ENCODE data around the gene FAM162A. TPM values are rescaled to one million over a fixed set of nuclear protein-coding genes. Genes with fewer than 3 reads are reported as not detected.

FAM162A gene
- total RNA-seq, 2 donors from 2014 or later, result 167 to 310 TPM

- Histone ChIP-seq H3K9ac (ENCODE audit: low read depth in 2 of 2, low read length in 2 of 2) (no peak overlapping the region), H3K9me3 (no peaks in the 10 kb centered on the region), H3K4me3 (no peak overlapping the region), H3K4me1 (no peaks in the 10 kb centered on the region), H3K27me3 (no peaks in the 10 kb centered on the region), H3K27ac (no peak overlapping the region), H3K36me3 (no peaks in the 10 kb centered on the region)
- peak; percentile 46 for TF ChIP-seq CTCF (IDR thresholded peaks at IDR 0.05)
- intact Hi-C loops (cut with DNase I), result loop anchor here (10.0 kb wide), 1 partner anchor 282 kb away; no protein-coding TSS in a partner anchor
- no peak for DNase-seq
Observed at GRCh38 chr3:122392868-122393844, 9.2 kb downstream of the FAM162A start.

- no peaks in the 10 kb centered on the region for H3K27me3 ChIP-seq
- no peaks in the 10 kb centered on the region for H3K4me1 ChIP-seq
- no peak overlapping the region for H3K4me3 ChIP-seq
- H3K27ac ChIP-seq, result no peak overlapping the region
- TF ChIP-seq CTCF (IDR thresholded peaks at IDR 0.05), result no peak
- H3K9me3 ChIP-seq, result no peaks in the 10 kb centered on the region
- H3K9ac ChIP-seq (ENCODE audit: low read depth in 2 of 2, low read length in 2 of 2), result no peak overlapping the region
- intact Hi-C loops (cut with DNase I), result loop anchor here (10.0 kb wide), 1 partner anchor 281 kb away; no protein-coding TSS in a partner anchor
- H3K36me3 ChIP-seq, result no peaks in the 10 kb centered on the region
- DNase-seq, result no peak
Observed at GRCh38 chr3:122394173-122394572, 10.2 kb downstream of the FAM162A start.

- H3K4me1 ChIP-seq, result no peaks in the 10 kb centered on the region
- no peak overlapping the region for H3K27ac ChIP-seq
- no peak for TF ChIP-seq CTCF (IDR thresholded peaks at IDR 0.05)
- H3K9me3 ChIP-seq, result no peaks in the 10 kb centered on the region
- H3K4me3 ChIP-seq, result no peak overlapping the region
- H3K27me3 ChIP-seq, result no peaks in the 10 kb centered on the region
- no peak overlapping the region for H3K9ac ChIP-seq (ENCODE audit: low read depth in 2 of 2, low read length in 2 of 2)
- no peak for DNase-seq
- intact Hi-C loops (cut with DNase I), result loop anchor here (10.0 kb wide), 1 partner anchor 279 kb away; no protein-coding TSS in a partner anchor
- no peaks in the 10 kb centered on the region for H3K36me3 ChIP-seq
Observed at GRCh38 chr3:122395582-122395981, 11.6 kb downstream of the FAM162A start.

- H3K9me3 ChIP-seq, result no peaks in the 10 kb centered on the region
- intact Hi-C loops (cut with DNase I), result loop anchor here (10.0 kb wide), 1 partner anchor 278 kb away; no protein-coding TSS in a partner anchor
- no peak overlapping the region for H3K4me3 ChIP-seq
- no peaks in the 10 kb centered on the region for H3K4me1 ChIP-seq
- no peak overlapping the region for H3K9ac ChIP-seq (ENCODE audit: low read depth in 2 of 2, low read length in 2 of 2)
- no peak for DNase-seq
- H3K36me3 ChIP-seq, result no peaks in the 10 kb centered on the region
- no peaks in the 10 kb centered on the region for H3K27me3 ChIP-seq
- H3K27ac ChIP-seq, result no peak overlapping the region
- no peak for TF ChIP-seq CTCF (IDR thresholded peaks at IDR 0.05)
Observed at GRCh38 chr3:122396511-122396910, 12.5 kb downstream of the FAM162A start.

- TF ChIP-seq CTCF (IDR thresholded peaks at IDR 0.05), result no peak
- Histone ChIP-seq H3K4me1 (no peaks in the 10 kb centered on the region), H3K27ac (no peak overlapping the region), H3K9ac (ENCODE audit: low read depth in 2 of 2, low read length in 2 of 2) (no peak overlapping the region), H3K4me3 (no peak overlapping the region), H3K27me3 (no peaks in the 10 kb centered on the region), H3K9me3 (no peaks in the 10 kb centered on the region), H3K36me3 (no peaks in the 10 kb centered on the region)
- no peak for DNase-seq
- intact Hi-C loops (cut with DNase I), result loop anchor here (10.0 kb wide), 1 partner anchor 278 kb away; no protein-coding TSS in a partner anchor
Observed at GRCh38 chr3:122397201-122397600, 13.2 kb downstream of the FAM162A start.

Data from colonic mucosa (tissue), 4 donors.